NB4 (cell line): ENCODE results near the gene SLC7A4.

ENCODE experiments used
- DNase-seq: peaks from one replicate; pipeline ENCODE4 v3.0.0; 2010; ENCODE audit warnings: low read depth
- H3K4me3 ChIP-seq: one replicate; pipeline ENCODE4 v1.5.1; 2011; ENCODE audit warnings: mild to moderate bottlenecking, low read depth, low read length, moderate library complexity
- CTCF ChIP-seq: IDR thresholded peaks from one replicate; pipeline ENCODE4 v1.5.1; 2012; ENCODE audit warnings: low read depth, low read length
- MAX ChIP-seq: IDR thresholded peaks from 2 replicates; pipeline ENCODE4 v1.6.1; 2011; ENCODE audit warnings: low read depth, low read length
- MYC ChIP-seq: IDR thresholded peaks from 2 replicates; pipeline ENCODE4 v1.6.1; 2011; ENCODE audit warnings: low read depth, low read length
- POLR2A ChIP-seq: IDR thresholded peaks from 2 replicates; pipeline ENCODE4 v1.6.1; 2011; ENCODE audit warnings: mild to moderate bottlenecking; ENCODE audit not compliant: insufficient read length; ENCODE audit errors: extremely low read depth

The SLC7A4 gene

GRCh38 chr22:21022507-21022906, 9.9 kb downstream of the SLC7A4 start:
- TF ChIP-seq CTCF (no peak), MYC (no peak), MAX (no peak), POLR2A (no peak)
- no peak overlapping the region for H3K4me3 ChIP-seq
- no peak for DNase-seq

- TF ChIP-seq MAX (no peak), CTCF (peak; percentile 53), POLR2A (no peak)
- DNase-seq: peak; percentile 54
- H3K4me3 ChIP-seq: no peak overlapping the region
Observed at GRCh38 chr22:21020802-21021429, 11.4 kb downstream of the SLC7A4 start.

DNA sequence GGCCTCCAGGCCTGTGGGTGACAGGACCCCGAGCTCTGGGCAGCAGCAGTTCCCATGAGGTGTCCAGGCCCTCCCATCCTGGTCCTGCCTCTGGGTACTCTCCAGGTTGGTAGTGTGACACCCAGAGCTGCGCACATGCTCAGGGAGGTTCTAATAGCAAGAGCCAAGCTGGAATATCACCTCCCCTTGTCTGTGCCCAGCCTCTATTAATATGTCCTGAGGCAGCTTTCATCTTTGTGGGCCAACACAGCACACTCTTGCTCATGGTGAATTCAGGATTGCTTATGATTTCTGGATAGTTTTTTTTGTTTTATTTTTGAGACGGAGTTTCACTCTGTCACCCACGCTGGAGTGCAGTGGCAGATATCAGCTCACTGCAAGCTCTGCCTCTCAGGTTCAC, 14.0 kb downstream of the SLC7A4 start:
- no peak for TF ChIP-seq POLR2A
- no peak for TF ChIP-seq MYC
- TF ChIP-seq MAX: no peak
- TF ChIP-seq CTCF: no peak
- no peak overlapping the region for H3K4me3 ChIP-seq
- DNase-seq: no peak

DNA sequence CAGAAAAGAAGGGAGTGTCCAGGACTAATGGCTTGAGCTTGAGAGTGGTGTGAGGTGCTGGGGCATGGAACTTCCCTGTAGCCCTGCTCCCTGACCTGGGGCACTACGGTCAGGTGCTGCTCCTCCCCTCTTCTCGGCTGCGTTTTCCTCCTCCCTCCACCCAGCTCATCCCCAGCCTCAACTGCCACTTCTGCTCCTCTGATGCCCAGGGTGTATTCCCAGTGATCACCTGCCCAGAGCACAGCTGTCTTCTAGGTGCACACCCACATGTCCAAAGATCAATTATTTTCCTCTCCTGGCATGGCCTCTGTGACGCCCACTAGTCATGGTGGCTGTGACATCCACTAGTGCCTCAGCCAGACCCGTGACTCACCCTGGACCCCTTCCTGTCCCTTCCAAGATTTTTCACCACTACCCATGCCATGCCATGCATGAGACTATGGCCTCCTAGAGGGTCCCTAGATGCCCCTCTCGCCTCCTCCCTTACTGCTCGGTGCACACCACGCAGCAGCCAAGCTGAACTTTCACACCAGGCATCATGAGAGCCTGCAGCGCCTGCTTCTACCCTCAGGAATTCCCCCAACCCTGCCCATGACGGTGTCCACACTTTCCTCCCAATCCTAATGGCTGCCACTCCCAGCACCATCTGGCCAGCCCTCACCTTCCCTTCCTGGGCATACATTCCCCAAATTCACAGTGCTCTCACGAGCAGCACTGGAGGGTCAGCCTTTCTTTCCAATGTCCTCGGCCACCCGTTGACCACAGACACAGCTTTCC, 15.5 kb downstream of the SLC7A4 start:
- H3K4me3 ChIP-seq: no peak overlapping the region
- no peak for DNase-seq
- TF ChIP-seq MAX: no peak
- no peak for TF ChIP-seq CTCF
- no peak for TF ChIP-seq MYC
- TF ChIP-seq POLR2A: no peak

- peak overlapping the region; percentile 40 for H3K4me3 ChIP-seq
- TF ChIP-seq MYC (no peak), MAX (no peak), POLR2A (no peak), CTCF (no peak)
Observed at GRCh38 chr22:21015466-21016006, 16.8 kb downstream of the SLC7A4 start.

More at GRCh38 chr22:21015466-21016006, 16.8 kb downstream of the SLC7A4 start:
- peak; percentile 29 for DNase-seq
